Left ventricle myocardium inferior (tissue), 1 donor: ENCODE data around the gene NR1H4. TPM values are rescaled to one million over a fixed set of nuclear protein-coding genes. Genes with fewer than 3 reads are reported as not detected.

Source experiments
- DNase-seq: peaks from one replicate; pipeline ENCODE4 v3.0.0-alpha.2; 2020
- H3K27ac ChIP-seq: fragments of 200-600 bp; replicated peaks from 2 replicates; pipeline ENCODE4 v1.8.0; 2021
- H3K27me3 ChIP-seq: fragments of 200-600 bp; 2 replicates; pipeline ENCODE4 v1.8.0; 2021; ENCODE audit warnings: low read depth
- H3K36me3 ChIP-seq: fragments of 200-600 bp; 2 replicates; pipeline ENCODE4 v1.8.0; 2021
- H3K4me1 ChIP-seq: fragments of 200-600 bp; 2 replicates; pipeline ENCODE4 v1.8.0; 2021
- H3K4me3 ChIP-seq: fragments of 200-600 bp; 2 replicates; pipeline ENCODE4 v1.8.0; 2021; ENCODE audit warnings: mild to moderate bottlenecking, moderate library complexity
- H3K9me3 ChIP-seq: fragments of 200-600 bp; replicated peaks from 2 replicates; pipeline ENCODE4 v1.8.0; 2021
- CTCF ChIP-seq: fragments of 200-600 bp; IDR thresholded peaks from 2 replicates; pipeline ENCODE4 v1.8.0; 2021; ENCODE audit warnings: antibody characterized with exemption, mild to moderate bottlenecking, borderline replicate concordance
- intact Hi-C: fragments of 100-400 bp; cut with micrococcal nuclease; formaldehyde crosslinking; loops from one replicate; pipeline ENCODE4 v1.11.0; 2022
- total RNA-seq: library from RNA; stranded (reverse); fragmentation: NEBNext Ultra II Directional; extraction: Animal tissue kit (Norgen Biotek cat#: 25700); gene quantifications from one replicate; pipeline ENCODE4 v1.2.1, GENCODE V29; 2021
- donor health status: DM: no; HTN: yes; CAD: no; lungs with severe emphysema.

Gene NR1H4
- total RNA-seq, 1 donor from 2014 or later, result not detected

- Histone ChIP-seq H3K27ac (no peak overlapping the region), H3K4me3 (no peak overlapping the region), H3K4me1 (no peaks in the 10 kb centered on the region), H3K36me3 (no peaks in the 10 kb centered on the region), H3K9me3 (peaks cover 7% of the 10 kb centered on the region), H3K27me3 (peaks cover 11% of the 10 kb centered on the region)
- TF ChIP-seq CTCF, result no peak
- DNase-seq, result no peak
- intact Hi-C loops, result no loop called here
Measured at GRCh38 chr12:100521958-100522357, 48.3 kb downstream of the NR1H4 start.

- Histone ChIP-seq H3K36me3 (no peaks in the 10 kb centered on the region), H3K27me3 (peaks cover 33% of the 10 kb centered on the region), H3K27ac (no peak overlapping the region), H3K4me1 (no peaks in the 10 kb centered on the region), H3K9me3 (no peaks in the 10 kb centered on the region), H3K4me3 (no peak overlapping the region)
- TF ChIP-seq CTCF, result no peak
- intact Hi-C loops, result no loop called here
- no peak for DNase-seq
Measured at GRCh38 chr12:100528034-100528433, 54.4 kb downstream of the NR1H4 start.

- TF ChIP-seq CTCF, result no peak
- Histone ChIP-seq H3K4me1 (no peaks in the 10 kb centered on the region), H3K9me3 (no peaks in the 10 kb centered on the region), H3K4me3 (no peak overlapping the region), H3K36me3 (no peaks in the 10 kb centered on the region), H3K27ac (no peak overlapping the region), H3K27me3 (peaks cover 28% of the 10 kb centered on the region)
- intact Hi-C loops, result no loop called here
- no peak for DNase-seq
Measured at GRCh38 chr12:100528471-100529127, 54.9 kb downstream of the NR1H4 start.

- Histone ChIP-seq H3K36me3 (no peaks in the 10 kb centered on the region), H3K9me3 (no peaks in the 10 kb centered on the region), H3K4me1 (no peaks in the 10 kb centered on the region), H3K27ac (no peak overlapping the region), H3K4me3 (no peak overlapping the region), H3K27me3 (peaks cover 26% of the 10 kb centered on the region)
- intact Hi-C loops, result no loop called here
- no peak for TF ChIP-seq CTCF
- DNase-seq, result no peak
Measured at GRCh38 chr12:100529756-100530350, 56.2 kb downstream of the NR1H4 start.

GRCh38 chr12:100533376-100533775 is 59.7 kb downstream of the NR1H4 start:
- intact Hi-C loops, result no loop called here
- no peak for TF ChIP-seq CTCF
- no peaks in the 10 kb centered on the region for H3K36me3 ChIP-seq
- no peaks in the 10 kb centered on the region for H3K4me1 ChIP-seq
- H3K9me3 ChIP-seq, result no peaks in the 10 kb centered on the region
- no peak overlapping the region for H3K4me3 ChIP-seq
- H3K27me3 ChIP-seq, result peaks cover 26% of the 10 kb centered on the region
- H3K27ac ChIP-seq, result no peak overlapping the region
- no peak for DNase-seq
